ENCODE measurements around the gene KLRB1. TPM values are rescaled to one million over a fixed set of nuclear protein-coding genes. Genes with fewer than 3 reads are reported as not detected.

The KLRB1 gene
- polyA plus RNA-seq, 1 of the 3 experiments (the other 2 are of a cell fraction): not detected

GRCh38 chr12:9648701-9649531 is 41.2 kb upstream of the KLRB1 start:
- CTCF ChIA-PET: interaction anchor here (1.0 to 3.0 kb wide), 4 partner anchors 13 to 59 kb away, joined by 3 to 17 read pairs (median 6); no protein-coding TSS in a partner anchor
- no peak for DNase-seq

More at GRCh38 chr12:9648701-9649531, 41.2 kb upstream of the KLRB1 start:
- H3K4me1 ChIP-seq (ENCODE audit: control insufficient read depth in 1 of 2, insufficient read depth in 2 of 2, low read depth in 1 of 2, low read length in 1 of 2): peaks cover 0 to 9% of the 10 kb centered on the region in 2 experiments; a peak in 2 of 4 replicates
- H4K20me1 ChIP-seq (ENCODE audit: insufficient read depth): no peaks in the 10 kb centered on the region
- TF ChIP-seq USF2 (IDR thresholded peaks at IDR 0.05; ENCODE audit: borderline replicate concordance, low read depth, low read length) (no peak), NRF1 (IDR thresholded peaks at IDR 0.05; ENCODE audit: low read depth, low read length) (no peak), REST (IDR thresholded peaks at IDR 0.05; ENCODE audit: low read depth, low read length) (no peak), FOXM1 (IDR thresholded peaks at IDR 0.05; ENCODE audit: low read depth) (no peak), RAD21 (IDR thresholded peaks at IDR 0.05; ENCODE audit: low read length) (no peak), ZBTB33 (IDR thresholded peaks at IDR 0.05; ENCODE audit: borderline replicate concordance, low read depth) (no peak), USF1 (IDR thresholded peaks at IDR 0.05; ENCODE audit: borderline replicate concordance, low read depth) (no peak), GABPA (IDR thresholded peaks at IDR 0.05; ENCODE audit: low read depth) (no peak), EZH2phosphoT487 (IDR thresholded peaks at IDR 0.05; ENCODE audit: borderline replicate concordance, low read depth) (no peak), TEAD4 (IDR thresholded peaks at IDR 0.05; ENCODE audit: borderline replicate concordance, insufficient read depth) (no peak), TAF1 (IDR thresholded peaks at IDR 0.05; ENCODE audit: borderline replicate concordance, low read depth, low read length) (no peak), PBX3 (IDR thresholded peaks at IDR 0.05) (no peak), POLR2AphosphoS5 (IDR thresholded peaks at IDR 0.05; ENCODE audit: low read depth, low read length) (no peak)
- H3K79me2 ChIP-seq (ENCODE audit: insufficient read depth): peaks cover 14% of the 10 kb centered on the region
- WGBS (ENCODE audit: low lambda C conversion rate): 63% methylated on average over 13 of the region's 13 CpGs
- no peak overlapping the region; a peak in 2 of 4 replicates for H3K27ac ChIP-seq (ENCODE audit: low read depth in 2 of 2, low read length in 1 of 2)
- peaks cover 0 to 5% of the 10 kb centered on the region in 2 experiments for H3K36me3 ChIP-seq (replicated peaks in 1 of 2; ENCODE audit: control insufficient read depth in 1 of 2, insufficient read depth in 2 of 2, low read length in 1 of 2)
- no peaks in the 10 kb centered on the region for H3K9me2 ChIP-seq
- peak overlapping the region; percentile 80 for H3K9ac ChIP-seq
- peaks cover 8% of the 10 kb centered on the region for H3F3A ChIP-seq (replicated peaks; ENCODE audit: insufficient read depth)
- H2AFZ ChIP-seq (ENCODE audit: low read depth): peak overlapping the region; percentile 97
- no peaks in the 10 kb centered on the region for H3K9me3 ChIP-seq
- no peaks in the 10 kb centered on the region for H3K27me3 ChIP-seq (ENCODE audit: insufficient read depth)
- POLR2A ChIA-PET: no interaction called here
- H3K4me2 ChIP-seq: peak overlapping the region; percentile 96
- H3K4me3 ChIP-seq (ENCODE audit: low read depth in 2 of 2, low read length in 1 of 2): peak overlapping the region; percentile 81 to 88

All from SK-N-SH (cell line).